Smooth muscle cell (in vitro differentiated cells): ENCODE data around the gene PTGS1. TPM values are rescaled to one million over a fixed set of nuclear protein-coding genes. Genes with fewer than 3 reads are reported as not detected.
A peak's percentile ranks its signal among the peaks of the same experiment; 100 is the strongest.
"Not testable (repeated sequence)": the region's sequence is repeated elsewhere in the genome, so short reads cannot be mapped to it uniquely, and the experiment has no call there.

ENCODE experiments used
- DNase-seq: peaks from one replicate; lab custom pipeline; 2025; ENCODE audit not compliant: unreplicated experiment; lab: John Stamatoyannopoulos, UW
- H2AFZ ChIP-seq: fragments of 200-600 bp; sonication (generic); 2 replicates; pipeline ENCODE4 v1.6.0; 2016; ENCODE audit warnings: antibody characterized with exemption, low read depth, mild to moderate bottlenecking
- H3F3A ChIP-seq: fragments of 200-600 bp; sonication (generic); 2 replicates; pipeline ENCODE4 v1.6.0; 2017; ENCODE audit warnings: antibody characterized with exemption, low read depth
- H3K27ac ChIP-seq: fragments of 200-600 bp; sonication (generic); 2 replicates; pipeline ENCODE4 v1.5.1; 2016; ENCODE audit warnings: low read depth, mild to moderate bottlenecking
- H3K27me3 ChIP-seq: fragments of 200-600 bp; sonication (generic); 2 replicates; pipeline ENCODE4 v1.6.1; 2016; ENCODE audit warnings: low read depth, mild to moderate bottlenecking
- H3K36me3 ChIP-seq: fragments of 200-600 bp; sonication (generic); 2 replicates; pipeline ENCODE4 v1.5.1; 2016; ENCODE audit warnings: low read depth
- H3K4me1 ChIP-seq: fragments of 200-600 bp; sonication (generic); 2 replicates; pipeline ENCODE4 v1.5.1; 2016; ENCODE audit warnings: low read depth
- H3K4me2 ChIP-seq: fragments of 200-600 bp; sonication (generic); 2 replicates; pipeline ENCODE4 v1.6.0; 2016; ENCODE audit warnings: mild to moderate bottlenecking
- H3K4me3 ChIP-seq: fragments of 200-600 bp; sonication (generic); 2 replicates; pipeline ENCODE4 v1.5.1; 2016; ENCODE audit warnings: mild to moderate bottlenecking
- H3K79me2 ChIP-seq: fragments of 200-600 bp; sonication (generic); 2 replicates; pipeline ENCODE4 v1.6.0; 2016; ENCODE audit warnings: low read depth, mild to moderate bottlenecking
- H3K9ac ChIP-seq: fragments of 200-600 bp; sonication (generic); 2 replicates; pipeline ENCODE4 v1.6.0; 2016; ENCODE audit warnings: low read depth
- H3K9me3 ChIP-seq: fragments of 200-600 bp; sonication (generic); replicated peaks from 2 replicates; pipeline ENCODE4 v1.5.1; 2016; ENCODE audit warnings: low read depth
- H4K20me1 ChIP-seq: fragments of 200-600 bp; sonication (generic); 2 replicates; pipeline ENCODE4 v1.6.0; 2016; ENCODE audit warnings: low read depth
- WGBS: methylation state at CpG from one replicate; pipeline ENCODE4 v1.1.7; 2016; ENCODE audit warnings: low lambda C conversion rate; 5-methylcytosine and 5-hydroxymethylcytosine counted together
- polyA plus RNA-seq: library from polyadenylated mRNA; unstranded; fragments of >200 nt; fragmentation: Nextera tagmentation; extraction: Ambion mirVana; gene quantifications from 2 replicates; pipeline ENCODE4 v1.2.1, GENCODE V29; 2016
- total RNA-seq: library from RNA; depleted of rRNA; stranded (reverse); fragments of >200 nt; gene quantifications from 2 replicates; pipeline ENCODE4 v1.2.3, GENCODE V29; 2014
- TF ChIP-seq, protein P1 (sequence below): fragments of 200-600 bp; sonication (generic); IDR thresholded peaks from 2 replicates; pipeline ENCODE4 v1.5.1; 2017; ENCODE audit warnings: borderline replicate concordance, mild to moderate bottlenecking, antibody characterized with exemption; ENCODE audit not compliant: insufficient read depth, poor library complexity, severe bottlenecking

The PTGS1 gene
- total RNA-seq (0.13 and 2.3 TPM in 2 replicates), polyA plus RNA-seq (0.06 and 1.6 TPM in 2 replicates)

DNA sequence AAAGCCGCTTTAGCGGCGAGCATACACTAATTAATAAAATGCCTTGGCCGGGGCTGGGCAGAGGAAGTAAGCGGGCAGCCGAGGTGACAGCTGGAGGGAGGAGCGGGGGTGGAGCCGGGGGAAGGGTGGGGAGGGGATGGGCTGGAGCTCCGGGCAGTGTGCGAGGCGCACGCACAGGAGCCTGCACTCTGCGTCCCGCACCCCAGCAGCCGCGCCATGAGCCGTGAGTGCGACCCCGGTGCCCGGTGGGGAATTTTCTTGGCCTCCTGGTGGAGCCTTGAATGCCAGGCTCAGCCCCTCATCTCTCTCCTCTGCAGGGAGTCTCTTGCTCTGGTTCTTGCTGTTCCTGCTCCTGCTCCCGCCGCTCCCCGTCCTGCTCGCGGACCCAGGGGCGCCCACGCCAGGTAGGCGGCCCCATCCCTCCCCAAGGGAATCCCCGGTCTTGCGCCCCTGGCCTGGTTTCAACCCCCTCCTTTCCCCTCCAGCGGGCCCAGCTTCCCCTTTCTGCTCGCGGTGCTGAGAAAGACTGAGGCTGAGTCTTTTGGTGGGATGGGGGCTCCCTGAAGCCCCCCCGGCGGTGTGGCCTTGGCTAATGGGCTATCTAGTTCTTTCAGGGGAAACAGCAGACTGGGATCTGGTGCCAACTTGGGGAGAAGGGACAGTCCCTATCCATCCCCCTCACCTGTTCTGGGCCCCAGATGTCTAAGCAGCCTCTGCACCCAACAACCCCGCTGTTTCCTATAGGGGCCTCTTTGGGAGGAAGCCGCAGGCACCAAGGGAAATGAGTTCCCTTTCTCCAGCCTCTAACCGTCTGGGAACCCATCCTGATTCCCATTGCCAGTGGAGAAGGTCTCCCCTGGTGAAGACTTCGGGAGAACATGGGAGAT, at the start of gene PTGS1:
Gene PTGS1 (plus strand): TSS at position 156 of the 887 bp plus-strand sequence. CDS start 61 bp downstream, at position 217.
- TF ChIP-seq, protein P1, sequence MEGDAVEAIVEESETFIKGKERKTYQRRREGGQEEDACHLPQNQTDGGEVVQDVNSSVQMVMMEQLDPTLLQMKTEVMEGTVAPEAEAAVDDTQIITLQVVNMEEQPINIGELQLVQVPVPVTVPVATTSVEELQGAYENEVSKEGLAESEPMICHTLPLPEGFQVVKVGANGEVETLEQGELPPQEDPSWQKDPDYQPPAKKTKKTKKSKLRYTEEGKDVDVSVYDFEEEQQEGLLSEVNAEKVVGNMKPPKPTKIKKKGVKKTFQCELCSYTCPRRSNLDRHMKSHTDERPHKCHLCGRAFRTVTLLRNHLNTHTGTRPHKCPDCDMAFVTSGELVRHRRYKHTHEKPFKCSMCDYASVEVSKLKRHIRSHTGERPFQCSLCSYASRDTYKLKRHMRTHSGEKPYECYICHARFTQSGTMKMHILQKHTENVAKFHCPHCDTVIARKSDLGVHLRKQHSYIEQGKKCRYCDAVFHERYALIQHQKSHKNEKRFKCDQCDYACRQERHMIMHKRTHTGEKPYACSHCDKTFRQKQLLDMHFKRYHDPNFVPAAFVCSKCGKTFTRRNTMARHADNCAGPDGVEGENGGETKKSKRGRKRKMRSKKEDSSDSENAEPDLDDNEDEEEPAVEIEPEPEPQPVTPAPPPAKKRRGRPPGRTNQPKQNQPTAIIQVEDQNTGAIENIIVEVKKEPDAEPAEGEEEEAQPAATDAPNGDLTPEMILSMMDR, result no peak
- Histone ChIP-seq H3K79me2 (no peaks in the 10 kb centered on the region), H3K4me3 (peak within 1 kb of the TSS; percentile 38), H3K27me3 (peaks cover 24% of the 10 kb centered on the region), H3K9me3 (no peaks in the 10 kb centered on the region), H3K4me2 (peak within 1 kb of the TSS; percentile 86), H3K27ac (no peak within 1 kb of the TSS), H4K20me1 (no peaks in the 10 kb centered on the region), H2AFZ (peak within 1 kb of the TSS; percentile 72), H3F3A (no peaks in the 10 kb centered on the region), H3K4me1 (peaks cover 10% of the 10 kb centered on the region), H3K9ac (no peak within 1 kb of the TSS), H3K36me3 (no peaks in the 10 kb centered on the region)
- WGBS, result 9% methylated on average over 31 of the region's 39 CpGs
- no peak for DNase-seq

DNA sequence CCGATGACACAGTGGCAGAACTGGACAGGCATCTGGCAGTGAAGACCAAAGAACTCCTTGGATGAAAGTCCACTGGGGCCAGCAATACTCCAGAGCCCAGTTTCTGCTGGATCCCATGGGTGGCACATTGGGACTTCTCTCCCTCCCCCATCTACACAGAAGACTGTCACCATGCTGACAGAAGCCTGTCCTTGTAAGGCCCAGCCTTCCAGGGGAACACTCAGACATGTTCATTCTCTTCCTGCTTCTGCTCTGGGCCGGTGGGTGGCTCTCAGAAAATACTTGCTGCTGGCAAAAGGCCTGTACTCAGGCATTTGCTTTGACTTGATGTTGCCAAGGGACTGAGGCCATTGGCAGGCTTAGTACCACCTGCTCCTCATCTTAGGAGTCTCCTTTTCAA, 48.3 kb upstream of the PTGS1 start:
- H3K4me1 ChIP-seq, result no peaks in the 10 kb centered on the region
- no peaks in the 10 kb centered on the region for H3F3A ChIP-seq
- H3K4me2 ChIP-seq, result no peak overlapping the region
- no peaks in the 10 kb centered on the region for H3K79me2 ChIP-seq
- no peaks in the 10 kb centered on the region for H3K9me3 ChIP-seq
- WGBS, result 96% methylated on average over 2 of the region's 2 CpGs
- DNase-seq, result no peak
- peaks cover 13% of the 10 kb centered on the region for H3K36me3 ChIP-seq
- no peak overlapping the region for H3K4me3 ChIP-seq
- no peak overlapping the region for H3K27ac ChIP-seq
- TF ChIP-seq, protein P1, result no peak
- no peaks in the 10 kb centered on the region for H3K27me3 ChIP-seq
- no peak overlapping the region for H2AFZ ChIP-seq
- no peak overlapping the region for H3K9ac ChIP-seq
- no peaks in the 10 kb centered on the region for H4K20me1 ChIP-seq

DNA sequence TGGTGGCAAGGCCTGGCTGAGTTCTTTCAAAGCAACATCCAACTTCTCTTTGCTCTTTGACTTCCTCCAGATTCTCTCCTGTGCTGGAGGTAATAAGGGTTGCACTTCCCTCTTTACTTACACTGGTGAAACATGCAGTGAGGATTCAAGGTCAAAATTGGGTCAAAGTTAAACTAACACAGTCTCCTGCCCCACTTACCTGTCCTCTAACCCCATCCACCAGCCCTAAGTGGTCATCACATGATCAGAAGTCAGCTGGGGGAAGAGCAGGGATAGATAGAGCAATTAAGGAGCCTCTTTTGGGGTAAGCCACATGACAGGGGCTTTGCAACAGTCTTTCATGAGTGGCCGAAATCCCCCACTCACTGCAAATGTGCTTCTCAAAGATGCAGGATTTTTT, 46.2 kb upstream of the PTGS1 start:
- H3K27me3 ChIP-seq, H3K9ac ChIP-seq, H4K20me1 ChIP-seq, H3F3A ChIP-seq, H2AFZ ChIP-seq, H3K4me2 ChIP-seq, DNase-seq, H3K79me2 ChIP-seq, H3K4me1 ChIP-seq, H3K4me3 ChIP-seq, H3K9me3 ChIP-seq: not testable (repeated sequence)
- H3K36me3 ChIP-seq, result peaks cover 13% of the 10 kb centered on the region
- 35% methylated on average over 1 of the region's 1 CpG for WGBS
- H3K27ac ChIP-seq, result peak overlapping the region; percentile 35

DNA sequence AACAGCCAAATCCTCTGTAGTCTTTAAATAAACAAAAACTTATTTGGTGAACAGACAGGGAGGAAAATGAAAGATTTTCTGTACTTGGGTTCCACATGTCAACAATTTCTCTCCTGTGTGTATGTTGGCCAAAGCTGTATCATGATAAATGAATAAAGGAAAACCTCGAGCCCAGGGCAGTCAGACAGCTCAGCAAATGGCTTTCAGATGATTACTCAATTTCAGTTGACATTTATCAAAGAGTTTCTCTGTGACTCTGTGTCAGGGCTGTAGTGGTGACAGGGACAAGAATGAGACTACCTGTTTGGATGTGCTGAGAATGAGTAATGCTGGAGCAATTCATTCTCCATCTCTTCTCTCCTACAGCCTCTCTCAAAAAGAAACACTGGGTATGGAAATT, 45.7 kb upstream of the PTGS1 start:
- H3K4me2 ChIP-seq, result no peak overlapping the region
- H3K4me3 ChIP-seq, result no peak overlapping the region
- no peaks in the 10 kb centered on the region for H4K20me1 ChIP-seq
- no peaks in the 10 kb centered on the region for H3F3A ChIP-seq
- no peaks in the 10 kb centered on the region for H3K79me2 ChIP-seq
- no peak for DNase-seq
- TF ChIP-seq, protein P1, result no peak
- no peaks in the 10 kb centered on the region for H3K9me3 ChIP-seq
- no peaks in the 10 kb centered on the region for H3K4me1 ChIP-seq
- peak overlapping the region; percentile 35 for H3K27ac ChIP-seq
- no peak overlapping the region for H2AFZ ChIP-seq
- no peaks in the 10 kb centered on the region for H3K27me3 ChIP-seq
- no peak overlapping the region for H3K9ac ChIP-seq
- H3K36me3 ChIP-seq, result peaks cover 13% of the 10 kb centered on the region
- 16% methylated on average over 1 of the region's 1 CpG for whole genome bisulfite sequencing
